CD14-positive monocyte (primary cell): ENCODE data around the gene P2RY14. TPM values are rescaled to one million over a fixed set of nuclear protein-coding genes. Genes with fewer than 3 reads are reported as not detected.
A peak's percentile ranks its signal among the peaks of the same experiment; 100 is the strongest.

Experiments
- DNase-seq, 3 donors: peaks; one replicate each; pipeline ENCODE4 v3.0.0-alpha.2; 2011 to 2022
- H2AFZ ChIP-seq: 2 replicates; pipeline ENCODE4 v1.6.0; 2012; ENCODE audit warnings: mild to moderate bottlenecking, low read depth, low read length, inconsistent platforms; ENCODE audit not compliant: insufficient read depth, poor library complexity, severe bottlenecking
- H3K27ac ChIP-seq, 2 donors: 1 replicate in 1 of 2; 2 replicates in 1 of 2; pipeline ENCODE4 v1.5.1; 2012 to 2013; ENCODE audit warnings: low read length in 2 of 2, control low read depth in 1 of 2, inconsistent platforms in 1 of 2, low read depth in 1 of 2, mild to moderate bottlenecking in 1 of 2
- H3K27me3 ChIP-seq, 2 donors: one replicate each; pipeline versions ENCODE4 v1.6.0 to v1.6.1; 2011 to 2013; ENCODE audit warnings: low read length in 2 of 2; ENCODE audit not compliant: control insufficient read depth in 2 of 2, insufficient read depth in 2 of 2
- H3K36me3 ChIP-seq, 2 donors: replicated peaks in 1 of 2; 1 replicate in 1 of 2; 2 replicates in 1 of 2; pipeline versions ENCODE4 v1.5.1 to v1.6.1; 2012 to 2013; ENCODE audit warnings: low read length in 2 of 2, control low read depth in 1 of 2, inconsistent platforms in 1 of 2, mild to moderate bottlenecking in 1 of 2; ENCODE audit not compliant: insufficient read depth in 2 of 2, control insufficient read depth in 1 of 2
- H3K4me1 ChIP-seq, 2 donors: 1 replicate in 1 of 2; 2 replicates in 1 of 2; pipeline versions ENCODE4 v1.5.1 to v1.6.1; 2012 to 2013; ENCODE audit warnings: low read length in 2 of 2, control low read depth in 1 of 2, inconsistent platforms in 1 of 2, mild to moderate bottlenecking in 1 of 2, moderate library complexity in 1 of 2; ENCODE audit not compliant: insufficient read depth in 2 of 2, control insufficient read depth in 1 of 2
- H3K4me2 ChIP-seq: replicated peaks from 2 replicates; pipeline ENCODE3; 2012; ENCODE audit warnings: low read length, moderate library complexity, mild to moderate bottlenecking; ENCODE audit not compliant: poor library complexity, severe bottlenecking; ENCODE audit errors: extremely low read depth
- H3K4me3 ChIP-seq, 3 experiments: fragments of 200-600 bp in 1 of 3; sonication (generic) in 1 of 3; replicated peaks in 1 of 3; 1 replicate in 2 of 3; 2 replicates in 1 of 3; pipeline ENCODE4 v1.5.1; 2011 to 2013; ENCODE audit warnings: low read length in 3 of 3, mild to moderate bottlenecking in 3 of 3, control low read depth in 2 of 3, low read depth in 2 of 3, inconsistent platforms in 1 of 3, moderate library complexity in 1 of 3
- H3K79me2 ChIP-seq: 2 replicates; pipeline ENCODE4 v1.6.0; 2012; ENCODE audit warnings: mild to moderate bottlenecking, control low read depth, inconsistent platforms, low read length, moderate library complexity; ENCODE audit not compliant: insufficient read depth
- H3K9ac ChIP-seq: 2 replicates; pipeline ENCODE4 v1.6.0; 2017; ENCODE audit warnings: low read length, mild to moderate bottlenecking; ENCODE audit not compliant: insufficient read depth, poor library complexity, severe bottlenecking
- H3K9me3 ChIP-seq, 2 donors: replicated peaks in 1 of 2; 1 replicate in 1 of 2; 2 replicates in 1 of 2; pipeline versions ENCODE4 v1.5.1 to v1.6.1; 2012 to 2013; ENCODE audit warnings: low read length in 2 of 2, control low read depth in 1 of 2; ENCODE audit not compliant: control insufficient read depth in 1 of 2, insufficient read depth in 1 of 2
- H4K20me1 ChIP-seq: 2 replicates; pipeline ENCODE4 v1.6.0; 2012; ENCODE audit warnings: mild to moderate bottlenecking, low read length, control low read depth, moderate library complexity; ENCODE audit not compliant: insufficient read depth
- H3K27ac Mint-ChIP-seq, 7 donors: one replicate each; pipeline ENCODE4 v1.8.0; 2020; ENCODE audit warnings: mild to moderate bottlenecking in 7 of 7, mixed read lengths in 7 of 7, moderate library complexity in 6 of 7, inconsistent platforms in 2 of 7
- H3K27me3 Mint-ChIP-seq, 3 donors: one replicate each; pipeline ENCODE4 v1.8.0; 2021 to 2022; ENCODE audit warnings: low read depth in 3 of 3, mild to moderate bottlenecking in 3 of 3, mixed read lengths in 3 of 3, moderate library complexity in 3 of 3, inconsistent platforms in 1 of 3
- H3K36me3 Mint-ChIP-seq, 2 donors: one replicate each; pipeline ENCODE4 v1.8.0; 2020; ENCODE audit warnings: mixed read lengths in 2 of 2, inconsistent platforms in 1 of 2, mild to moderate bottlenecking in 1 of 2
- H3K4me1 Mint-ChIP-seq: one replicate; pipeline ENCODE4 v1.8.0; 2020; ENCODE audit warnings: mild to moderate bottlenecking, mixed read lengths
- H3K4me3 Mint-ChIP-seq, 2 donors: one replicate each; pipeline ENCODE4 v1.8.0; 2020; ENCODE audit warnings: mild to moderate bottlenecking in 2 of 2, mixed read lengths in 2 of 2, moderate library complexity in 1 of 2
- H3K9me3 Mint-ChIP-seq, 7 donors: one replicate each; pipeline ENCODE4 v1.8.0; 2020 to 2022; ENCODE audit warnings: mixed read lengths in 7 of 7, mild to moderate bottlenecking in 6 of 7, moderate library complexity in 6 of 7, inconsistent platforms in 2 of 7
- CTCF ChIP-seq: fragments of 200-600 bp; IDR thresholded peaks from one replicate; pipeline ENCODE4 v1.8.0; 2022; ENCODE audit warnings: antibody characterized with exemption, mild to moderate bottlenecking
- WGBS: methylation state at CpG from one replicate; pipeline ENCODE4 v1.1.5; 2013; ENCODE audit warnings: missing lambda C conversion rate; ENCODE audit not compliant: insufficient coverage; 5-methylcytosine and 5-hydroxymethylcytosine counted together
- intact Hi-C, 2 donors: fragments of 100-400 bp; cut with micrococcal nuclease; formaldehyde crosslinking; loops; one replicate each; pipeline versions ENCODE4 v1.15.0 to v1.15.1; 2023
- polyA plus RNA-seq, 3 donors: library from polyadenylated mRNA; depleted of rRNA in 1 of 3; unstranded in 2 of 3; stranded (reverse) in 1 of 3; fragments of 300-500 nt in 2 of 3; fragments of >200 nt in 1 of 3; fragmentation: Illumina TruSeq in 2 of 3; gene quantifications; 1 replicate in 2 of 3; 2 replicates in 1 of 3; pipeline ENCODE4 v1.2.3, GENCODE V29; 2012 to 2021

P2RY14 gene
- polyA plus RNA-seq, 3 donors, result 0.20 to 0.67 (median 0.50) TPM

- H3K27me3 ChIP-seq, result no peaks in the 10 kb centered on the region
- 0% methylated on average over 1 of the region's 4 CpGs for WGBS
- Mint-ChIP-seq H3K4me3 (peak overlapping the region in 1 of 2 donors; percentile 50), H3K4me1 (peaks cover 18% of the 10 kb centered on the region), H3K9me3 (no peaks in the 10 kb centered on the region), H3K36me3 (no peaks in the 10 kb centered on the region), H3K27ac (peak overlapping the region in 1 of 7 donors; percentile 6), H3K27me3 (peaks cover 0 to 4% (median 0%) of the 10 kb centered on the region in 3 donors)
- H3K4me3 ChIP-seq, result peak overlapping the region in 1 of 3 experiments; percentile 43
- H3K36me3 ChIP-seq, result no peaks in the 10 kb centered on the region
- no peak overlapping the region for H3K27ac ChIP-seq
- H3K9me3 ChIP-seq, result no peaks in the 10 kb centered on the region
- peak in 2 of 3 donors; percentile 8 to 21 for DNase-seq
- TF ChIP-seq CTCF, result peak; percentile 16
- peak overlapping the region; percentile 11 for H2AFZ ChIP-seq
- H3K79me2 ChIP-seq, result no peaks in the 10 kb centered on the region
- peaks cover 5 to 11% of the 10 kb centered on the region in 2 donors for H3K4me1 ChIP-seq
- H3K4me2 ChIP-seq, result peak overlapping the region; percentile 48
- no peak overlapping the region for H3K9ac ChIP-seq
- H4K20me1 ChIP-seq, result no peaks in the 10 kb centered on the region
- intact Hi-C loops, result no loop called here
Measured at GRCh38 chr3:151210676-151211381, 67.5 kb downstream of the P2RY14 start.

- peaks cover 5 to 11% of the 10 kb centered on the region in 2 donors for H3K4me1 ChIP-seq
- H3K27me3 ChIP-seq, result no peaks in the 10 kb centered on the region
- no peaks in the 10 kb centered on the region for H4K20me1 ChIP-seq
- H3K4me3 Mint-ChIP-seq, result no peak overlapping the region
- H3K4me3 ChIP-seq, result no peak overlapping the region
- no peak for DNase-seq
- intact Hi-C loops, result no loop called here
- H2AFZ ChIP-seq, result peak overlapping the region; percentile 36
- H3K27me3 Mint-ChIP-seq, result peaks cover 0 to 4% (median 0%) of the 10 kb centered on the region in 3 donors
- H3K36me3 ChIP-seq, result no peaks in the 10 kb centered on the region
- no peak overlapping the region for H3K27ac ChIP-seq
- H3K9me3 ChIP-seq, result no peaks in the 10 kb centered on the region
- H3K27ac Mint-ChIP-seq, result no peak overlapping the region
- no peak for TF ChIP-seq CTCF
- H3K4me1 Mint-ChIP-seq, result peaks cover 18% of the 10 kb centered on the region
- H3K9ac ChIP-seq, result no peak overlapping the region
- H3K9me3 Mint-ChIP-seq, result no peaks in the 10 kb centered on the region
- no CpG with 5 or more reads among the region's 3 CpGs for WGBS
- H3K79me2 ChIP-seq, result no peaks in the 10 kb centered on the region
- H3K4me2 ChIP-seq, result no peak overlapping the region
- H3K36me3 Mint-ChIP-seq, result no peaks in the 10 kb centered on the region
Measured at GRCh38 chr3:151209654-151210053, 68.7 kb downstream of the P2RY14 start.
